Breast epithelium (tissue), 4 donors: ENCODE data around the gene SKIC8. TPM values are rescaled to one million over a fixed set of nuclear protein-coding genes. Genes with fewer than 3 reads are reported as not detected.

Experiments used
- DNase-seq, 2 donors: peaks; one replicate each; pipeline ENCODE4 v3.0.0-alpha.2; 2019; ENCODE audit warnings: low spot score in 2 of 2
- H3K27ac ChIP-seq, 2 donors: fragments of 200-600 bp; sonication (generic) in 1 of 2; one replicate each; pipeline ENCODE4 v1.5.1; 2016 to 2019; ENCODE audit warnings: mild to moderate bottlenecking in 1 of 2
- H3K27me3 ChIP-seq, 2 donors: fragments of 200-600 bp; sonication (generic) in 1 of 2; one replicate each; pipeline versions ENCODE4 v1.5.1 to v1.6.0; 2017 to 2019; ENCODE audit warnings: control low read depth in 1 of 2, mild to moderate bottlenecking in 1 of 2
- H3K36me3 ChIP-seq: fragments of 200-600 bp; one replicate; pipeline ENCODE4 v1.5.1; 2019
- H3K4me1 ChIP-seq, 2 donors: fragments of 200-600 bp; sonication (generic); one replicate each; pipeline ENCODE4 v1.5.1; 2016 to 2019; ENCODE audit warnings: control low read depth in 1 of 2
- H3K4me3 ChIP-seq, 3 donors: fragments of 200-600 bp; sonication (generic); 1 replicate in 2 of 3; 2 replicates in 1 of 3; pipeline ENCODE4 v1.5.1; 2016 to 2019; ENCODE audit warnings: mild to moderate bottlenecking in 3 of 3, moderate library complexity in 2 of 3
- H3K9me3 ChIP-seq, 2 donors: fragments of 200-600 bp; sonication (generic) in 1 of 2; one replicate each; pipeline ENCODE4 v1.5.1; 2016 to 2019; ENCODE audit warnings: control low read depth in 1 of 2
- POLR2A ChIP-seq: fragments of 450-650 bp; IDR thresholded peaks from one replicate; pipeline ENCODE4 v1.6.1; 2016; ENCODE audit warnings: antibody characterized with exemption, mild to moderate bottlenecking, moderate library complexity
- POLR2AphosphoS5 ChIP-seq, 3 donors: sonication (generic); formaldehyde crosslinking; IDR thresholded peaks; one replicate each; pipeline ENCODE4 v1.6.1; 2017; ENCODE audit warnings: antibody characterized with exemption in 3 of 3
- intact Hi-C: fragments of 100-400 bp; cut with DNase I; formaldehyde crosslinking; loops from one replicate; pipeline ENCODE4 v1.15.1; 2023; ENCODE audit warnings: low total_unique reads
- total RNA-seq, 3 donors: library from RNA; depleted of rRNA; stranded (reverse); fragments of >200 nt; gene quantifications; one replicate each; pipeline ENCODE4 v1.1.0, GENCODE V29; 2016
- TF ChIP-seq, protein P1 (sequence below), 3 donors: fragments of 450-650 bp; IDR thresholded peaks; one replicate each; pipeline ENCODE4 v1.5.1; 2016 to 2017; ENCODE audit warnings: antibody characterized with exemption in 3 of 3, mild to moderate bottlenecking in 3 of 3, moderate library complexity in 3 of 3

Gene SKIC8
- total RNA-seq, 3 donors from 2014 or later: 63.5 to 98.8 (median 96.0) TPM

DNA sequence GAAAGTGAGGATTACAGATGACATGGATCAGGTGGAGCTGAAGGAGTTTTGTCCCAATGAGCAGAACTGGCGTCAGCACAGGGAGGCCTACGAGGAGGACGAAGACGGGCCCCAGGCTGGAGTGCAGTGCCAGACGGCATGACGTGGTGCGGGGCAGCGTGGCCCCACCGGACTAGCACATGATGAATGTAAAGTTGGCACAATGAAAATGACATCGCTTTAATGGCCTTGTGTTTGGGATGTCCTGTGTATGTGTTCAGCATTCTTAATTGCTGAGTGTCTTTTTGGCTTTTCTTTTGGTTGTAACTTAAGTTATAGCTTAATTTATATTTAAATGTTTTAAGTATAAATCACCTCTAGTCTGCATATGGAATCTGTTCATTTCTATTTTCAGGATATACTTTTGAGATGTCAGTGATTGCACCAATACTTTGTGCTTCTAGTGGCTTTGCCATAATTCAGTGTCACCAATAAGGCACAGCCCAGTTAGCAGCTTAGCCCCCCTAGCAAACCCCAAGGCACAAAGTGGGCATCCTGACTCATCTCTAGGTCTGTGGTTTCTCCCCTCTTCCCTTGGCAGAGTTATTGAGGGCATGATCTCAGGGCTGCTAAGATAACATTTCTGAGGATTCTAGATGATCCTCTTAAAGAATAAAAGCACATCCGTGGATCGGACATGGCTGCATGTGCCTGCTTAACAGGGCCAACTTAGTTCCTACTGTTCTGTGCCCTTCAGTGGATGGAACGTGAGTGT is 18.9 kb downstream of the SKIC8 start:
- Histone ChIP-seq H3K27ac (no peak overlapping the region), H3K36me3 (no peaks in the 10 kb centered on the region), H3K27me3 (no peaks in the 10 kb centered on the region), H3K4me1 (no peaks in the 10 kb centered on the region), H3K4me3 (no peak overlapping the region), H3K9me3 (no peaks in the 10 kb centered on the region)
- intact Hi-C loops: no loop called here
- no peak for DNase-seq
- TF ChIP-seq POLR2AphosphoS5 (IDR thresholded peaks at IDR 0.05): no peak
- TF ChIP-seq, protein P1, sequence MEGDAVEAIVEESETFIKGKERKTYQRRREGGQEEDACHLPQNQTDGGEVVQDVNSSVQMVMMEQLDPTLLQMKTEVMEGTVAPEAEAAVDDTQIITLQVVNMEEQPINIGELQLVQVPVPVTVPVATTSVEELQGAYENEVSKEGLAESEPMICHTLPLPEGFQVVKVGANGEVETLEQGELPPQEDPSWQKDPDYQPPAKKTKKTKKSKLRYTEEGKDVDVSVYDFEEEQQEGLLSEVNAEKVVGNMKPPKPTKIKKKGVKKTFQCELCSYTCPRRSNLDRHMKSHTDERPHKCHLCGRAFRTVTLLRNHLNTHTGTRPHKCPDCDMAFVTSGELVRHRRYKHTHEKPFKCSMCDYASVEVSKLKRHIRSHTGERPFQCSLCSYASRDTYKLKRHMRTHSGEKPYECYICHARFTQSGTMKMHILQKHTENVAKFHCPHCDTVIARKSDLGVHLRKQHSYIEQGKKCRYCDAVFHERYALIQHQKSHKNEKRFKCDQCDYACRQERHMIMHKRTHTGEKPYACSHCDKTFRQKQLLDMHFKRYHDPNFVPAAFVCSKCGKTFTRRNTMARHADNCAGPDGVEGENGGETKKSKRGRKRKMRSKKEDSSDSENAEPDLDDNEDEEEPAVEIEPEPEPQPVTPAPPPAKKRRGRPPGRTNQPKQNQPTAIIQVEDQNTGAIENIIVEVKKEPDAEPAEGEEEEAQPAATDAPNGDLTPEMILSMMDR (IDR thresholded peaks at IDR 0.05): no peak
- no peak for TF ChIP-seq POLR2A

DNA sequence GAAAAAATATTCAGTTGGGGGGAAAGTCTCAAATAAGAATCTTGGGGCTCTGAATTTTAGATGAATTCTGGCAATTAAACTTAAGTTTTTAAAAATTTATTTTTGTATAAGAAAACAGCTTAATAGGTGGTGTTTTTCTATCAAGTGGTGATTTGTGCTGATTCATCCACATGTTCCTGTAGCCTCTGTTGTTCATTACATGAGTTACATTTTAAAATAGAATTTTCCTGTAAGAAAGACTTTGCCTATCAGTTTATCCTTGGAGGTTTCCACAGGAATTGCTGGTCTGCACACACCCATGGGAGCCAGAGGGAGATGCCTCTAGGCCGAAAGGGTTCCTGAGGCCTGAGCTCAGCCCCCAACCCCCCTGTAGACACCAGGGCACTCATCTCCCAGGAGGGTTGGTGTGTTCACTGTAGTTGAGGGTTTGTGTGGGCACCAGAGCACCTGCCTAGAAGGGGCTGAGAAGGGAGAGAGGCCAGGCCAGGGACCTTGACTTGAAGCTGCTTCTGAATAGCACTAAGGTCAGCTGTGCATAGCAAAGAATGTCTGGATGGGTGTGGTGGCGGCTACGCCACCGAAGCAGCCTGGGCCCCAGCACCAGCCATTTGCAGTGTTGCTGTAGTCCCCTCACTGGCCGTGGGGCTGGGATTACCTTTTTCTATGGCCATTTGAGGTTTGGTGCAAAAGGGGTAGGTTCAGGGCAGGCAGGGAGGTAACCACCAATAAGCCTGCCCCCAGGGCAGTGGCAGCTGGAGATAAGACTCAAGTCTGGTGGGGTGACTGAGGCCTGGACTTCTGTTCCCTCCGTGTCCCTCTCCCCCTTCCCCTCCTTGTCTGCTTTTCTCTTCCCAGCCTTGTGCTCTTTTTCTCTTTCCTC is 23.1 kb downstream of the SKIC8 start:
- TF ChIP-seq, protein P1 (IDR thresholded peaks at IDR 0.05): no peak
- TF ChIP-seq POLR2A (no peak), POLR2AphosphoS5 (IDR thresholded peaks at IDR 0.05) (no peak)
- Histone ChIP-seq H3K4me3 (no peak overlapping the region), H3K4me1 (no peaks in the 10 kb centered on the region), H3K36me3 (no peaks in the 10 kb centered on the region), H3K9me3 (no peaks in the 10 kb centered on the region), H3K27me3 (no peaks in the 10 kb centered on the region), H3K27ac (no peak overlapping the region)
- DNase-seq: no peak
- intact Hi-C loops: no loop called here

DNA sequence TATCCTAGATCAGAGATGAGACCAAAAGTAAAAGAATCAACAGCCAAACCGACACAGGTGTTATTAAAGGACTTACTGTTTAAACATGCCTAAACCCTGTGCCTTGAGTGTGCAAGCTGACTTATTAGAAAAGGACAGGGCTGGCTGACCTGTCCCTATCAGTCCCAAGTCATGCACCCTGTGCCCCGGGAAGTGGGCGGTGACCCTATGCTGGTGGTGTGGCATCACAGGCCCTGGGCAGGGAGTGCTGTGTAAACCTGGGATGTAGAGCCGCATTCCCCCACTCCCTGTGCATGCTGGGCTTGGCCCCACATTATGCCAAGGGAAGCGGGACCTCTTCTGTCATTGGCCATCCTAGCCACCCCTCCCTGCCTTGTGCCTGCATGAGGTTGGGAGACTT is 24.4 kb downstream of the SKIC8 start:
- H3K4me1 ChIP-seq: no peaks in the 10 kb centered on the region
- H3K27me3 ChIP-seq: no peaks in the 10 kb centered on the region
- intact Hi-C loops: no loop called here
- no peak overlapping the region for H3K27ac ChIP-seq
- no peak overlapping the region for H3K4me3 ChIP-seq
- H3K9me3 ChIP-seq: no peaks in the 10 kb centered on the region
- H3K36me3 ChIP-seq: no peaks in the 10 kb centered on the region
- no peak for DNase-seq
- TF ChIP-seq POLR2A (no peak), POLR2AphosphoS5 (IDR thresholded peaks at IDR 0.05) (no peak)
- TF ChIP-seq, protein P1 (IDR thresholded peaks at IDR 0.05): no peak

DNA sequence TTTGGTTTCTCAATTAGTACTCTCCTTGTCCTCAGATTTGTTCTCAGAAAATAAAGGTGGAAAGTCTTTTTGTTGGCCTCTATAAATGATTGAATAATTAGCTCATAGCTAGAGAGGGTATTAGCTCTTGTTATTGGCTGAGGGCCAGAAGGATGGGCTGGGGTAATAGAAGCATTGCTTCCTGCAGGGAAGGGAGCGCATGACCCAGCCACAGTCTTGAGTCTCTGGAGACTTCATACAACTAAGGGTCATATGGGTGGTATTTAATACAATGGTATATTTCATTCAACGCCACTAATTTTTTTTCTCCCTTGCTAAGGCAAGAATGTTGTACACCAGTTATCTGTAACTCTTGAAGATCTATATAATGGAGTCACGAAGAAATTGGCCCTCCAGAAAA is 26.6 kb downstream of the SKIC8 start:
- no peak for DNase-seq
- TF ChIP-seq POLR2A (no peak), POLR2AphosphoS5 (IDR thresholded peaks at IDR 0.05) (no peak)
- TF ChIP-seq, protein P1 (IDR thresholded peaks at IDR 0.05): no peak
- Histone ChIP-seq H3K9me3 (no peaks in the 10 kb centered on the region), H3K36me3 (no peaks in the 10 kb centered on the region), H3K27me3 (no peaks in the 10 kb centered on the region), H3K4me1 (no peaks in the 10 kb centered on the region), H3K27ac (no peak overlapping the region), H3K4me3 (no peak overlapping the region)
- intact Hi-C loops: no loop called here

DNA sequence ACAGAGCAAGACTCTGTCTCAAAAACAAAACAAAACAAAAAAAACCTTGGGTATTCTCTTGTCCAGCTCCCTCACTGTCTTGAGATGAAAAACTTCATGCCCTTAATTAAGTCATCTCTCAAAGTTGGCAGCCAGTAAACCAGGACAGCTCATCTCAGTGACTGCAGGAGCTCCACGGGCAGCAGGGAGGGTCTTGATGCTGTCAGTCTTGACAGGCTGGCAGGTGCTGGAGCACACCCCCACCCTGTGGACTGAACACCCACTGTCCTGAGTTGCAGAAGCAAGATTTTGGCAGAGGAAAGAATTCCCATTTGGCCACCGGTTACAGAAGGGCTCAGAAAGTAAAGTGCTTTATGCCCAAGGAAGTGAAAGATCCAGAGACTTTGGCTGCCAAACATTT is 27.1 kb downstream of the SKIC8 start:
- no peak for DNase-seq
- intact Hi-C loops: no loop called here
- H3K27ac ChIP-seq: no peak overlapping the region
- H3K36me3 ChIP-seq: no peaks in the 10 kb centered on the region
- no peaks in the 10 kb centered on the region for H3K9me3 ChIP-seq
- no peaks in the 10 kb centered on the region for H3K27me3 ChIP-seq
- H3K4me3 ChIP-seq: no peak overlapping the region
- TF ChIP-seq POLR2AphosphoS5 (IDR thresholded peaks at IDR 0.05) (no peak), POLR2A (no peak)
- TF ChIP-seq, protein P1 (IDR thresholded peaks at IDR 0.05): no peak
- no peaks in the 10 kb centered on the region for H3K4me1 ChIP-seq
